Progenitor cell of endocrine pancreas (in vitro differentiated cells): Measurements from ENCODE around the gene DCAF4. TPM values are rescaled to one million over a fixed set of nuclear protein-coding genes. Genes with fewer than 3 reads are reported as not detected.

Experiments
- DNase-seq: peaks from one replicate; pipeline ENCODE4 v3.0.0; 2021; ENCODE audit warnings: low spot score; ENCODE audit not compliant: unreplicated experiment
- H3K27ac Mint-ChIP-seq: 2 replicates; pipeline ENCODE4 v1.8.0; 2021; ENCODE audit warnings: mild to moderate bottlenecking, moderate library complexity, mixed read lengths
- H3K27me3 Mint-ChIP-seq: 2 replicates; pipeline ENCODE4 v1.8.0; 2021; ENCODE audit warnings: mixed read lengths
- H3K36me3 Mint-ChIP-seq: 2 replicates; pipeline ENCODE4 v1.8.0; 2022; ENCODE audit warnings: mixed read lengths; ENCODE audit not compliant: insufficient read depth
- H3K4me1 Mint-ChIP-seq: 2 replicates; pipeline ENCODE4 v1.8.0; 2021; ENCODE audit warnings: low read depth, mixed read lengths
- H3K4me3 Mint-ChIP-seq: 2 replicates; pipeline ENCODE4 v1.8.0; 2021; ENCODE audit warnings: low read depth, mild to moderate bottlenecking, moderate library complexity, mixed read lengths
- H3K9me3 Mint-ChIP-seq: 2 replicates; pipeline ENCODE4 v1.8.0; 2021; ENCODE audit warnings: low read depth, mixed read lengths
- CTCF ChIP-seq: fragments of 200-600 bp; sonication (generic); IDR thresholded peaks from one replicate; pipeline ENCODE4 v1.5.0; 2021; ENCODE audit warnings: antibody characterized with exemption, mild to moderate bottlenecking; ENCODE audit not compliant: unreplicated experiment
- total RNA-seq: library from RNA; stranded (reverse); gene quantifications from 2 replicates; pipeline ENCODE4 v1.2.1, GENCODE V29; 2021

DCAF4 gene
- total RNA-seq, 1 donor from 2014 or later = 18.6 TPM

- Mint-ChIP-seq H3K36me3 (no peaks in the 10 kb centered on the region), H3K4me3 (no peak overlapping the region), H3K9me3 (no peaks in the 10 kb centered on the region), H3K4me1 (no peaks in the 10 kb centered on the region), H3K27me3 (peaks cover 51% of the 10 kb centered on the region), H3K27ac (no peak overlapping the region)
- DNase-seq = no peak
- no peak for TF ChIP-seq CTCF
Observed at GRCh38 chr14:72883961-72884360, 42.3 kb upstream of the DCAF4 start.

GRCh38 chr14:72884386-72884785, 41.9 kb upstream of the DCAF4 start:
- H3K4me3 Mint-ChIP-seq = no peak overlapping the region
- H3K27me3 Mint-ChIP-seq = peaks cover 54% of the 10 kb centered on the region
- no peaks in the 10 kb centered on the region for H3K36me3 Mint-ChIP-seq
- no peaks in the 10 kb centered on the region for H3K9me3 Mint-ChIP-seq
- peaks cover 2% of the 10 kb centered on the region for H3K4me1 Mint-ChIP-seq
- no peak for TF ChIP-seq CTCF
- H3K27ac Mint-ChIP-seq = no peak overlapping the region
- DNase-seq = no peak

GRCh38 chr14:72887514-72887913, 38.8 kb upstream of the DCAF4 start:
- Mint-ChIP-seq H3K27ac (no peak overlapping the region), H3K27me3 (peaks cover 64% of the 10 kb centered on the region), H3K9me3 (no peaks in the 10 kb centered on the region), H3K36me3 (no peaks in the 10 kb centered on the region), H3K4me3 (no peak overlapping the region), H3K4me1 (peaks cover 11% of the 10 kb centered on the region)
- DNase-seq = no peak
- no peak for TF ChIP-seq CTCF

- no peak for DNase-seq
- Mint-ChIP-seq H3K9me3 (no peaks in the 10 kb centered on the region), H3K4me3 (no peak overlapping the region), H3K4me1 (peaks cover 14% of the 10 kb centered on the region), H3K27me3 (peaks cover 65% of the 10 kb centered on the region), H3K27ac (no peak overlapping the region), H3K36me3 (no peaks in the 10 kb centered on the region)
- TF ChIP-seq CTCF = no peak
Observed at GRCh38 chr14:72888192-72888591, 38.1 kb upstream of the DCAF4 start.

- Mint-ChIP-seq H3K36me3 (no peaks in the 10 kb centered on the region), H3K27ac (no peak overlapping the region), H3K27me3 (peaks cover 67% of the 10 kb centered on the region), H3K4me3 (no peak overlapping the region), H3K4me1 (peaks cover 14% of the 10 kb centered on the region), H3K9me3 (no peaks in the 10 kb centered on the region)
- no peak for DNase-seq
- TF ChIP-seq CTCF = no peak
Observed at GRCh38 chr14:72888636-72889201, 37.5 kb upstream of the DCAF4 start.
